Measurements from ENCODE around the gene RAI1. TPM values are rescaled to one million over a fixed set of nuclear protein-coding genes. Genes with fewer than 3 reads are reported as not detected.

The RAI1 gene
- total RNA-seq, 4 donors from 2014 or later = 19.4 to 38.2 (median 35.3) TPM

GRCh38 chr17:17693253-17694168, 12.3 kb downstream of the RAI1 start:
- WGBS, 2 donors = 16 to 17% methylated on average over 23 of the region's 23 CpGs
- TF ChIP-seq POLR2A (IDR thresholded peaks at IDR 0.05) (no peak), CTCF (IDR thresholded peaks at IDR 0.05) (no peak)
- H3K4me3 ChIP-seq (ENCODE audit: low read depth, poor library complexity, severe bottlenecking) = no peak overlapping the region
- no peak for DNase-seq (ENCODE audit: low spot score in 2 of 2)
- intact Hi-C loops (cut with DNase I; ENCODE audit: low total_unique reads) = no loop called here

- intact Hi-C loops (cut with DNase I; ENCODE audit: low total_unique reads) = no loop called here
- H3K4me3 ChIP-seq (ENCODE audit: low read depth, poor library complexity, severe bottlenecking) = peak overlapping the region; percentile 62
- TF ChIP-seq POLR2A (IDR thresholded peaks at IDR 0.05) (no peak), CTCF (IDR thresholded peaks at IDR 0.05) (no peak)
- 1% methylated on average over 31 to 67 of the region's 90 CpGs for WGBS, 2 donors
- peak; percentile 69 to 95 for DNase-seq (ENCODE audit: low spot score in 2 of 2)
Measured at GRCh38 chr17:17694169-17695081, 13.2 kb downstream of the RAI1 start.

GRCh38 chr17:17696085-17696484, 14.8 kb downstream of the RAI1 start:
- 84 to 85% methylated on average over 4 of the region's 4 CpGs for WGBS, 2 donors
- intact Hi-C loops (cut with DNase I; ENCODE audit: low total_unique reads) = no loop called here
- DNase-seq (ENCODE audit: low spot score in 2 of 2) = no peak

GRCh38 chr17:17696882-17697633, 15.8 kb downstream of the RAI1 start:
- intact Hi-C loops (cut with DNase I; ENCODE audit: low total_unique reads) = no loop called here
- no peak overlapping the region for H3K4me3 ChIP-seq (ENCODE audit: low read depth, poor library complexity, severe bottlenecking)
- TF ChIP-seq CTCF (IDR thresholded peaks at IDR 0.05) (no peak), POLR2A (IDR thresholded peaks at IDR 0.05) (no peak)
- no peak for DNase-seq (ENCODE audit: low spot score in 2 of 2)
- WGBS, 2 donors = 44 to 55% methylated on average over 13 of the region's 13 CpGs

More at GRCh38 chr17:17696085-17696484, 14.8 kb downstream of the RAI1 start:
- H3K4me3 ChIP-seq (ENCODE audit: low read depth, poor library complexity, severe bottlenecking) = no peak overlapping the region
- TF ChIP-seq CTCF (IDR thresholded peaks at IDR 0.05) (no peak), POLR2A (IDR thresholded peaks at IDR 0.05) (no peak)

- WGBS, 2 donors = 60 to 69% methylated on average over 5 of the region's 5 CpGs
Measured at GRCh38 chr17:17698371-17698770, 17.1 kb downstream of the RAI1 start.

More at GRCh38 chr17:17698371-17698770, 17.1 kb downstream of the RAI1 start:
- intact Hi-C loops (cut with DNase I; ENCODE audit: low total_unique reads) = no loop called here
- TF ChIP-seq POLR2A (IDR thresholded peaks at IDR 0.05) (no peak), CTCF (IDR thresholded peaks at IDR 0.05) (no peak)
- DNase-seq (ENCODE audit: low spot score in 2 of 2) = no peak
- H3K4me3 ChIP-seq (ENCODE audit: low read depth, poor library complexity, severe bottlenecking) = no peak overlapping the region

Data from lower leg skin (tissue), 4 donors.